HEK293T (cell line): Measurements from ENCODE around the gene ZNF274.
A peak's percentile ranks its signal among the peaks of the same experiment; 100 is the strongest.
"Not testable (repeated sequence)": the region's sequence is repeated elsewhere in the genome, so short reads cannot be mapped to it uniquely, and the experiment has no call there.

ENCODE experiments used
- CTCF ChIA-PET: fragments of 350-600 bp; formaldehyde crosslinking; extraction: SDS; loops from one replicate; lab custom pipeline; 2021; ENCODE audit warnings: antibody characterized with exemption, inconsistent platforms; lab: Yijun Ruan, JAX
- POLR2A ChIA-PET: fragments of 350-600 bp; formaldehyde crosslinking; extraction: SDS; loops from one replicate; lab custom pipeline; 2020; ENCODE audit warnings: antibody characterized with exemption, inconsistent platforms; lab: Yijun Ruan, JAX
- DNase-seq: peaks from one replicate; pipeline ENCODE4 v3.0.0; 2012; ENCODE audit warnings: mixed read lengths; ENCODE audit errors: extremely low spot score
- ARNT ChIP-seq: fragments of 450-650 bp; IDR thresholded peaks from 2 replicates; pipeline ENCODE4 v1.6.1; 2017; ENCODE audit warnings: mild to moderate bottlenecking
- BHLHE40 ChIP-seq: fragments of 450-650 bp; IDR thresholded peaks from 2 replicates; pipeline ENCODE4 v1.6.1; 2016; ENCODE audit warnings: mild to moderate bottlenecking, moderate library complexity, borderline replicate concordance
- CTBP1 ChIP-seq: fragments of 450-650 bp; IDR thresholded peaks from 2 replicates; pipeline ENCODE4 v1.6.1; 2016; ENCODE audit warnings: borderline replicate concordance
- ELF4 ChIP-seq: fragments of 450-650 bp; IDR thresholded peaks from 2 replicates; pipeline ENCODE4 v1.6.1; 2017; ENCODE audit warnings: antibody characterized with exemption
- FOXA1 ChIP-seq: fragments of 450-650 bp; IDR thresholded peaks from 2 replicates; pipeline ENCODE4 v1.6.1; 2016; ENCODE audit warnings: mild to moderate bottlenecking
- FOXK2 ChIP-seq: fragments of 450-650 bp; IDR thresholded peaks from 2 replicates; pipeline ENCODE4 v1.6.1; 2016; ENCODE audit warnings: mild to moderate bottlenecking
- FOXM1 ChIP-seq: fragments of 450-650 bp; IDR thresholded peaks from 2 replicates; pipeline ENCODE4 v1.6.1; 2017; ENCODE audit warnings: mild to moderate bottlenecking, borderline replicate concordance
- HDGF ChIP-seq: fragments of 450-650 bp; IDR thresholded peaks from 2 replicates; pipeline ENCODE4 v1.6.1; 2017; ENCODE audit warnings: antibody characterized with exemption, borderline replicate concordance
- L3MBTL2 ChIP-seq: fragments of 450-650 bp; conservative IDR thresholded peaks from 2 replicates; pipeline ENCODE4 v1.6.1; 2016; ENCODE audit warnings: mild to moderate bottlenecking
- LEF1 ChIP-seq: fragments of 450-650 bp; IDR thresholded peaks from 2 replicates; pipeline ENCODE4 v1.6.1; 2017; ENCODE audit warnings: mild to moderate bottlenecking, borderline replicate concordance
- NFRKB ChIP-seq: fragments of 450-650 bp; IDR thresholded peaks from 2 replicates; pipeline ENCODE4 v1.6.1; 2016; ENCODE audit warnings: mild to moderate bottlenecking, moderate library complexity
- PKNOX1 ChIP-seq: fragments of 450-650 bp; IDR thresholded peaks from 2 replicates; pipeline ENCODE4 v1.6.1; 2016
- SP1 ChIP-seq: fragments of 450-650 bp; IDR thresholded peaks from 2 replicates; pipeline ENCODE4 v1.6.1; 2017
- SUZ12 ChIP-seq: fragments of 450-650 bp; IDR thresholded peaks from 2 replicates; pipeline ENCODE4 v1.6.1; 2016; ENCODE audit warnings: mild to moderate bottlenecking
- TARDBP ChIP-seq: fragments of 450-650 bp; IDR thresholded peaks from 2 replicates; pipeline ENCODE4 v1.6.1; 2016
- ZNF384 ChIP-seq: fragments of 450-650 bp; IDR thresholded peaks from 2 replicates; pipeline ENCODE4 v1.6.1; 2016

ZNF274 gene

GRCh38 chr19:58182989-58183816 lies at the start of gene ZNF274:
Gene ZNF274, plus strand, starts transcription at chr19:58183061. Its CDS starts 905 bp downstream, at chr19:58183966.
- POLR2A ChIA-PET, result interaction anchor here (0.7 to 1.8 kb wide), 12 partner anchors 9 to 360 kb away, joined by 3 to 10 read pairs (median 4); partner anchors contain the start of genes ERVK3-1, TRIM28, ZBTB45 and ZNF544
- peak; percentile 93 for DNase-seq
- TF ChIP-seq PKNOX1 (peak; percentile 74), L3MBTL2 (peak; percentile 97), ELF4 (peak; percentile 59; the same call in 1 of the 2 replicates), CTBP1 (no peak), NFRKB (peak; percentile 43; the same call in 1 of the 2 replicates)
- CTCF ChIA-PET, result interaction anchor here (0.6 kb wide), 1 partner anchor 10 kb away, joined by 3 read pairs; no protein-coding TSS in a partner anchor

DNA sequence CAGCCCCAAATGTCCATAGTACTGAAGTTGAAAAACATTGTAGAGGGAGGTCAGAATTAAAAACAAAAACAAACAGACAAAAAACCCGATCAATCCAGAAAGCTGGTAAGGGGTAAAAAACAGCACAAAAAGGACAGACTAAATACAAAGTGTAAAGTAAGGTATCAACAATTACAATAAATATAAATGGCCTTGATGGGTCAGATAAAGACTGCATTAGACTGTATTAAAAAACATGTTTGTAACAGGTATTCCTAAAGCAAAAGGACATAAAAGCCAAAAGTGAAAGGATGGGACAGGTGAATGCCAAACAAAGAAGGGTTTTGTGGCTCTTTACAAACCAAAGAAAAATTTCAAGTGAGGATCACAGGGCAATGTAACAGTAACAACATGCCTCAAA lies 48.6 kb upstream of the ZNF274 start:
- ChIA-PET CTCF (no interaction called here), POLR2A (no interaction called here)
- no peak for DNase-seq
- TF ChIP-seq L3MBTL2 (no peak), SUZ12 (no peak), FOXA1 (no peak), ZNF384 (no peak), FOXK2 (no peak), FOXM1 (no peak), BHLHE40 (no peak), TARDBP (no peak), HDGF (no peak), LEF1 (no peak), ELF4 (no peak), ARNT (no peak), CTBP1 (no peak), PKNOX1 (no peak), SP1 (no peak), NFRKB (no peak)

GRCh38 chr19:58145849-58146248 lies 37.0 kb upstream of the ZNF274 start:
- CTCF ChIA-PET, result no interaction called here
- DNase-seq, result no peak
- TF ChIP-seq ARNT, result no peak
- TF ChIP-seq LEF1, result no peak
- TF ChIP-seq FOXM1, result no peak
- no peak for TF ChIP-seq SP1
- TF ChIP-seq SUZ12, result no peak
- no peak for TF ChIP-seq FOXK2
- TF ChIP-seq TARDBP, result no peak
- TF ChIP-seq ELF4, result no peak
- no peak for TF ChIP-seq NFRKB
- no peak for TF ChIP-seq PKNOX1
- no peak for TF ChIP-seq ZNF384
- POLR2A ChIA-PET, result no interaction called here

- DNase-seq, POLR2A ChIA-PET, CTCF ChIA-PET: not testable (repeated sequence)
Observed at GRCh38 chr19:58147475-58147874, 35.4 kb upstream of the ZNF274 start.

DNA sequence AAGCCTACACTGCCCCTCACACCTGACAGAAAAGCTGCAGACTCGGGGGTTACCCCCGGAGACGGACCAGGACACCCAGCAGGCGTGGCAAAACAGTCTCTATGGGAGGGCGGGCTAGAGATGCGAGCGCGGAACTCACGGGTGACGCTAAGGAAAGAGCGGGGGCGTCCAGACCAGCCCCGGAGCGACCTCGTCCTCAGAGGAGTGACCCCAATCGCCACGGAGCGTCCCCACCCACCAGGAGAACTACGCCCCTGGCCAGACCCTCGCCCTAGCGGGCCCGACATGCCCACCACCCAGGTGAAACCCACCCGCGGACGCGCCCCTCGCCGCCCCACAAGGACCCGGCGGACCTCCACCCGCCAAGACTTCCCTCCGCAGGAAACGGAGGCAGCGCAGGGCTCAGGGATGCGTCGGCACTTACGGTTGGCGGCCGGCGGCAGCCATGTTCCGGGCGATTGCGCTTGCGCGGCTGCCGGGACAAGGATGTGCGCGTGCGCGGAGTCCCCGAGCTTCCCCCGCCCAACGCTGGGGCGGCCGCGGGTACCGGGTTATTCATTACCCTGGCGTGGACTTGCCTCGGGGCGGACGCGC lies 32.4 kb upstream of the ZNF274 start, which contains the start of gene ZNF329:
TSS of gene ZNF329 (minus strand) at position 462 of the 594 bp plus-strand sequence. CDS start 21,286 bp downstream, outside the sequence.
- TF ChIP-seq FOXK2 (no peak), ELF4 (no peak), L3MBTL2 (no peak; the same call in 1 of the 2 replicates), SUZ12 (no peak), ZNF384 (no peak)
- POLR2A ChIA-PET, result no interaction called here
- CTCF ChIA-PET, result no interaction called here
- peak; percentile 84 for DNase-seq

DNA sequence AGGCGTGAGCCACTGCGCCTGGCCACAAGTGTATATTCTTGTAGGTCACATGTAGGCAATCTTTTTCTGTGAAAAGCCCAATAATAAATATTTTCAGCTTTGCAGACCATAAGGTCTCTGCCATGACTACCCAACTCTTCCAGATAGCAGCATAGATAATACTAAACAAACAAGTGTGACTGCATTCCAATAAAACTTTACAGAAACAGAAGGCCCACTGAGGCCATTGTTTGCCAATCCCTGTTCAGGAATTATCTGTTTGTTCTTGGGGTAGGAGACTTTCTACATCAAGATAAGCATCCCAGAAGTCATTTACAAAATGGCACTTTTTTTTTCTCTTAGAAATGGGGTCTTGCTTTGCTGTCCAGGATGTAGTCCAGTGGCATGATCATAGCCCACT lies 29.5 kb upstream of the ZNF274 start:
- POLR2A ChIA-PET, result no interaction called here
- no peak for DNase-seq
- TF ChIP-seq NFRKB, result no peak
- no peak for TF ChIP-seq FOXK2
- no peak for TF ChIP-seq LEF1
- no peak for TF ChIP-seq PKNOX1
- TF ChIP-seq FOXA1, result no peak
- TF ChIP-seq SP1, result no peak
- TF ChIP-seq ARNT, result no peak
- TF ChIP-seq TARDBP, result no peak
- CTCF ChIA-PET, result no interaction called here
